HepG2 (cell line): ENCODE data around the gene CDHR3. TPM values are rescaled to one million over a fixed set of nuclear protein-coding genes. Genes with fewer than 3 reads are reported as not detected.

Experiments used
- ATAC-seq: fragments of 200-7000 bp; cut with Tn5 transposase; 3 replicates; pipeline ENCODE4 v1.9.1; 2020; ENCODE audit warnings: mild to moderate bottlenecking, moderate library complexity
- BruUV-seq: library from RNA; stranded (reverse); fragments of 400-500 nt; replicated peaks from 2 replicates; lab custom pipeline; 2021; lab: Mats Ljungman, UMichigan
- CTCF ChIA-PET: fragments of 300-600 bp; formaldehyde crosslinking; extraction: SDS; loops from one replicate; lab custom pipeline; 2021; ENCODE audit warnings: low total read pairs, inconsistent platforms, low intra/inter-chr PET ratio; lab: Yijun Ruan, JAX
- POLR2A ChIA-PET: fragments of 350-600 bp; sonication (Branson Sonifier 250); formaldehyde crosslinking; loops from one replicate; lab custom pipeline; 2020; ENCODE audit warnings: antibody characterized with exemption, inconsistent platforms; lab: Yijun Ruan, JAX
- DNase-seq: peaks from one replicate; pipeline ENCODE4 v3.0.0-alpha.2; 2015; ENCODE audit warnings: low spot score
- FAIRE-seq: peaks from 3 replicates; lab custom pipeline; 2011; peaks lifted over from hg19 to GRCh38; lab: Jason Lieb, UNC
- H2AFZ ChIP-seq: one replicate; pipeline ENCODE4 v1.6.1; 2011; ENCODE audit warnings: low read length, inconsistent platforms
- H3K27ac ChIP-seq: fragments of 300-600 bp; 3 replicates; pipeline ENCODE4 v1.8.0; 2011; ENCODE audit warnings: mixed run types, mild to moderate bottlenecking, mixed read lengths, low read length, inconsistent platforms; ENCODE audit not compliant: insufficient read depth; ENCODE audit errors: extremely low read length
- H3K27me3 ChIP-seq, 2 experiments: fragments of 200-600 bp in 1 of 2; 2 replicates in 1 of 2; 3 replicates in 1 of 2; pipeline versions ENCODE4 v1.6.0 to v1.8.0; 2011; ENCODE audit warnings: low read length in 2 of 2, mild to moderate bottlenecking in 2 of 2, moderate library complexity in 2 of 2, inconsistent platforms in 1 of 2; ENCODE audit not compliant: insufficient read depth in 2 of 2, control insufficient read depth in 1 of 2
- H3K36me3 ChIP-seq, 2 experiments: fragments of 200-600 bp in 1 of 2; replicated peaks in 1 of 2; 2 replicates in 1 of 2; 3 replicates in 1 of 2; pipeline versions ENCODE4 v1.5.1 to v1.8.0; 2011; ENCODE audit warnings: low read length in 2 of 2, inconsistent platforms in 1 of 2; ENCODE audit not compliant: insufficient read depth in 2 of 2, control insufficient read depth in 1 of 2
- H3K4me1 ChIP-seq: 2 replicates; pipeline ENCODE4 v1.5.1; 2012; ENCODE audit warnings: low read length, inconsistent platforms; ENCODE audit not compliant: insufficient read depth
- H3K4me2 ChIP-seq: 2 replicates; pipeline ENCODE4 v1.6.0; 2011; ENCODE audit warnings: low read depth, low read length, inconsistent platforms
- H3K4me3 ChIP-seq, 3 experiments: fragments of 200-600 bp in 1 of 3; sonication (generic), shearing (Covaris generic) in 1 of 3; replicated peaks in 1 of 3; 2 replicates each; pipeline ENCODE4 v1.5.1; 2011 to 2016; ENCODE audit warnings: low read length in 3 of 3, inconsistent platforms in 2 of 3, low read depth in 2 of 3, mild to moderate bottlenecking in 2 of 3, control low read depth in 1 of 3, mixed read lengths in 1 of 3; ENCODE audit not compliant: insufficient read depth in 1 of 3
- H3K79me2 ChIP-seq: one replicate; pipeline ENCODE4 v1.6.1; 2011; ENCODE audit warnings: low read length, inconsistent platforms; ENCODE audit not compliant: insufficient read depth
- H3K9ac ChIP-seq: 2 replicates; pipeline ENCODE4 v1.6.0; 2011; ENCODE audit warnings: mild to moderate bottlenecking, low read depth, low read length, inconsistent platforms; ENCODE audit not compliant: insufficient read depth
- H3K9me3 ChIP-seq: 2 replicates; pipeline ENCODE4 v1.5.1; 2012; ENCODE audit warnings: mild to moderate bottlenecking, low read length
- H4K20me1 ChIP-seq: 2 replicates; pipeline ENCODE4 v1.6.0; 2011; ENCODE audit warnings: inconsistent platforms, mild to moderate bottlenecking, low read length, moderate library complexity; ENCODE audit not compliant: insufficient read depth
- ATM ChIP-seq: fragments of 450-650 bp; IDR thresholded peaks from 2 replicates; pipeline ENCODE4 v1.7.1; 2017; ENCODE audit warnings: mild to moderate bottlenecking, borderline replicate concordance
- DNMT3B ChIP-seq: conservative IDR thresholded peaks from 2 replicates; pipeline ENCODE4 v1.6.1; 2016; ENCODE audit warnings: missing biosample characterization, control low read depth
- ETV6 ChIP-seq: sonication (generic); formaldehyde crosslinking; conservative IDR thresholded peaks from 2 replicates; pipeline ENCODE4 v1.4.0; 2020; ENCODE audit warnings: missing genetic modification reagents
- TBX2 ChIP-seq: sonication (generic); formaldehyde crosslinking; IDR thresholded peaks from 2 replicates; pipeline ENCODE4 v1.5.0; 2020; ENCODE audit warnings: missing genetic modification reagents, mild to moderate bottlenecking, borderline replicate concordance
- YY1 ChIP-seq: IDR thresholded peaks from 2 replicates; pipeline ENCODE4 v1.6.1; 2011; ENCODE audit warnings: low read length, low read depth, moderate library complexity, mild to moderate bottlenecking; ENCODE audit not compliant: insufficient read depth, insufficient replicate concordance
- ZFP90 ChIP-seq: sonication (generic); formaldehyde crosslinking; IDR thresholded peaks from 2 replicates; pipeline ENCODE4 v1.8.0; 2022; ENCODE audit warnings: missing genetic modification reagents, mild to moderate bottlenecking, inconsistent platforms, borderline replicate concordance
- ZNF232 ChIP-seq: sonication (generic); formaldehyde crosslinking; IDR thresholded peaks from 2 replicates; pipeline ENCODE4 v1.4.0; 2020; ENCODE audit warnings: missing genetic modification reagents, borderline replicate concordance
- WGBS: methylation state at CpG from one replicate; pipeline ENCODE4 v1.1.6; 2017; ENCODE audit warnings: low lambda C conversion rate; 5-methylcytosine and 5-hydroxymethylcytosine counted together
- in situ Hi-C: cut with HindIII; loops from 2 replicates; pipeline ENCODE4 v1.10.0; 2017; ENCODE audit warnings: low pct_unique_long_range_greater_than_20kb; ENCODE audit not compliant: extremely low pct_ligation_motif_present
- intact Hi-C: fragments of 100-400 bp; cut with micrococcal nuclease; formaldehyde crosslinking; loops from one replicate; pipeline ENCODE4 v1.10.0; 2022; ENCODE audit not compliant: unreplicated experiment
- polyA plus RNA-seq, 8 experiments: library from polyadenylated mRNA; depleted of rRNA in 3 of 8; stranded (reverse) in 7 of 8; unstranded in 1 of 8; fragments of >200 nt; fragmentation: Illumina TruSeq in 4 of 8; extraction: Trizol in 4 of 8; gene quantifications; 2 replicates each; pipeline versions ENCODE4 v1.2.1 to v1.2.3, GENCODE V29; 2011 to 2016; ENCODE audit warnings: low read depth in 4 of 8, missing spikeins in 1 of 8, mixed read lengths in 1 of 8; ENCODE audit not compliant: insufficient read depth in 1 of 8
- total RNA-seq, 5 experiments: library from RNA; depleted of rRNA; stranded (reverse); fragments of >200 nt; fragmentation: Illumina TruSeq; extraction: Trizol; gene quantifications; 2 replicates each; pipeline ENCODE4 v1.2.3, GENCODE V29; 2016; ENCODE audit warnings: low read depth in 1 of 5
- TF ChIP-seq, protein P1 (sequence below): sonication (generic); formaldehyde crosslinking; conservative IDR thresholded peaks from 2 replicates; pipeline ENCODE4 v1.4.0; 2020; ENCODE audit warnings: missing genetic modification reagents
- TF ChIP-seq, protein P2 (sequence below), 2 experiments: fragments of 450-650 bp in 1 of 2; sonication (generic) in 1 of 2; formaldehyde crosslinking in 1 of 2; IDR thresholded peaks; 2 replicates each; pipeline versions ENCODE4 v1.6.1 to v1.8.0; 2016 to 2022; ENCODE audit warnings: antibody characterized with exemption in 1 of 2, mild to moderate bottlenecking in 1 of 2, missing genetic modification reagents in 1 of 2

The CDHR3 gene
- total and polyA plus RNA-seq, 2 of the 13 experiments (the other 11 are each of a cell fraction or from before 2014, with no cell fraction given): 6.5 to 11.8 TPM

DNA sequence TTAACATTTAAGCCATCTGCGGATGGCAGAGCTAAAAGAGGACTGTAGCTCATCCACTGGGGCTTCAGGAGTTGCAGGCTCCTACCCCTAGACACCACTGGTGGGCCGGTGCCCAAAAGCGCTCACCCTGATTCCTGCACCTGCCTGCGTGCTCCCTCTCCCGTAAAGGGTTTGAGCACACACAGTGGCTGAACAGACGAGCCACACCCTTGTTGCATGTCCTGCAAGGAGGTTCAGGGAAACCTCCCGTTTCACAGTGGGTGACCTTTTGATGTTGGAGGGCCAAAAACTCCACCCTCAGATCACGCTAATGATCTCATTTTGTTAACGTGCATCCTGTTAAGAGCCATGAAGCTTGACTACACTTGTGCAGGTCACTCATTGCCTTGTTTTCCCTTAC is 111.2 kb downstream of the CDHR3 start:
- no peaks in the 10 kb centered on the region for H4K20me1 ChIP-seq
- intact Hi-C loops: no loop called here
- no peak for FAIRE-seq

More for the DNA sequence above, 111.2 kb downstream of the CDHR3 start:
- ATAC-seq (no peak), DNase-seq (no peak)
- no peaks in the 10 kb centered on the region for H3K79me2 ChIP-seq
- peaks cover 58% of the 10 kb centered on the region for H3K4me1 ChIP-seq
- ChIA-PET CTCF (no interaction called here), POLR2A (no interaction called here)
- H3K36me3 ChIP-seq: no peaks in the 10 kb centered on the region
- WGBS: 27% methylated on average over 8 of the region's 9 CpGs
- in situ Hi-C loops: no loop called here
- peaks cover 0 to 4% of the 10 kb centered on the region in 2 experiments; a peak in 2 of 5 replicates for H3K27me3 ChIP-seq
- H3K27ac ChIP-seq: no peak overlapping the region
- H3K4me2 ChIP-seq: no peak overlapping the region
- H3K4me3 ChIP-seq: no peak overlapping the region
- H3K9ac ChIP-seq: no peak overlapping the region
- no peak overlapping the region for H2AFZ ChIP-seq
- no TSS peak for BruUV-seq
- H3K9me3 ChIP-seq: no peaks in the 10 kb centered on the region
- TF ChIP-seq, protein P1, sequence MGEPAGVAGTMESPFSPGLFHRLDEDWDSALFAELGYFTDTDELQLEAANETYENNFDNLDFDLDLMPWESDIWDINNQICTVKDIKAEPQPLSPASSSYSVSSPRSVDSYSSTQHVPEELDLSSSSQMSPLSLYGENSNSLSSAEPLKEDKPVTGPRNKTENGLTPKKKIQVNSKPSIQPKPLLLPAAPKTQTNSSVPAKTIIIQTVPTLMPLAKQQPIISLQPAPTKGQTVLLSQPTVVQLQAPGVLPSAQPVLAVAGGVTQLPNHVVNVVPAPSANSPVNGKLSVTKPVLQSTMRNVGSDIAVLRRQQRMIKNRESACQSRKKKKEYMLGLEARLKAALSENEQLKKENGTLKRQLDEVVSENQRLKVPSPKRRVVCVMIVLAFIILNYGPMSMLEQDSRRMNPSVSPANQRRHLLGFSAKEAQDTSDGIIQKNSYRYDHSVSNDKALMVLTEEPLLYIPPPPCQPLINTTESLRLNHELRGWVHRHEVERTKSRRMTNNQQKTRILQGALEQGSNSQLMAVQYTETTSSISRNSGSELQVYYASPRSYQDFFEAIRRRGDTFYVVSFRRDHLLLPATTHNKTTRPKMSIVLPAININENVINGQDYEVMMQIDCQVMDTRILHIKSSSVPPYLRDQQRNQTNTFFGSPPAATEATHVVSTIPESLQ (CRISPR knock-in tag): no peak
- TF ChIP-seq ZNF232 (CRISPR knock-in tag): no peak
- no peak for TF ChIP-seq YY1
- no peak for TF ChIP-seq ATM
- TF ChIP-seq DNMT3B (CRISPR knock-in tag): no peak
- TF ChIP-seq, protein P2, sequence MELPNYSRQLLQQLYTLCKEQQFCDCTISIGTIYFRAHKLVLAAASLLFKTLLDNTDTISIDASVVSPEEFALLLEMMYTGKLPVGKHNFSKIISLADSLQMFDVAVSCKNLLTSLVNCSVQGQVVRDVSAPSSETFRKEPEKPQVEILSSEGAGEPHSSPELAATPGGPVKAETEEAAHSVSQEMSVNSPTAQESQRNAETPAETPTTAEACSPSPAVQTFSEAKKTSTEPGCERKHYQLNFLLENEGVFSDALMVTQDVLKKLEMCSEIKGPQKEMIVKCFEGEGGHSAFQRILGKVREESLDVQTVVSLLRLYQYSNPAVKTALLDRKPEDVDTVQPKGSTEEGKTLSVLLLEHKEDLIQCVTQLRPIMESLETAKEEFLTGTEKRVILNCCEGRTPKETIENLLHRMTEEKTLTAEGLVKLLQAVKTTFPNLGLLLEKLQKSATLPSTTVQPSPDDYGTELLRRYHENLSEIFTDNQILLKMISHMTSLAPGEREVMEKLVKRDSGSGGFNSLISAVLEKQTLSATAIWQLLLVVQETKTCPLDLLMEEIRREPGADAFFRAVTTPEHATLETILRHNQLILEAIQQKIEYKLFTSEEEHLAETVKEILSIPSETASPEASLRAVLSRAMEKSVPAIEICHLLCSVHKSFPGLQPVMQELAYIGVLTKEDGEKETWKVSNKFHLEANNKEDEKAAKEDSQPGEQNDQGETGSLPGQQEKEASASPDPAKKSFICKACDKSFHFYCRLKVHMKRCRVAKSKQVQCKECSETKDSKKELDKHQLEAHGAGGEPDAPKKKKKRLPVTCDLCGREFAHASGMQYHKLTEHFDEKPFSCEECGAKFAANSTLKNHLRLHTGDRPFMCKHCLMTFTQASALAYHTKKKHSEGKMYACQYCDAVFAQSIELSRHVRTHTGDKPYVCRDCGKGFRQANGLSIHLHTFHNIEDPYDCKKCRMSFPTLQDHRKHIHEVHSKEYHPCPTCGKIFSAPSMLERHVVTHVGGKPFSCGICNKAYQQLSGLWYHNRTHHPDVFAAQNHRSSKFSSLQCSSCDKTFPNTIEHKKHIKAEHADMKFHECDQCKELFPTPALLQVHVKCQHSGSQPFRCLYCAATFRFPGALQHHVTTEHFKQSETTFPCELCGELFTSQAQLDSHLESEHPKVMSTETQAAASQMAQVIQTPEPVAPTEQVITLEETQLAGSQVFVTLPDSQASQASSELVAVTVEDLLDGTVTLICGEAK (IDR thresholded peaks at IDR 0.05): no peak
- TF ChIP-seq, protein P2 (CRISPR knock-in tag; IDR thresholded peaks at IDR 0.05): no peak
- no peak for TF ChIP-seq ETV6 (CRISPR knock-in tag)
- no peak for TF ChIP-seq ZFP90 (CRISPR knock-in tag)
- TF ChIP-seq TBX2 (CRISPR knock-in tag): no peak
